HG03457 (cell line): ENCODE measurements around the gene KIAA1671.

Source experiments
- ATAC-seq: cut with Tn5 transposase; IDR thresholded peaks from one replicate; pipeline ENCODE4 v1.9.1; 2021; ENCODE audit warnings: moderate number of reproducible peaks; ENCODE audit not compliant: unreplicated experiment

Gene KIAA1671

GRCh38 chr22:25109878-25110595, 157.5 kb downstream of the KIAA1671 start:
- ATAC-seq, result no peak

DNA sequence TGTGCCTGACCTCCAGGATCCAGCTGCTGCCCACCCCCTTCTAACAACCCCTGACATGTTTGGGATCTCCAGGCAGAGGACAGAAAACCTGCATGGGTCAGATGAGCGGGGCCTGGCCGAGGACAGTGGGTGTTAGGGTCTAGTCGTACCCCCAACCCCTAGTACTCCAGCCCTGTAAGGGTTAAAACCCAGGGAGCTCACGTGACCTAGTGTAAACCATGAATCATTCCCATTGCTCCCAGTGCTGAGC, 158.0 kb downstream of the KIAA1671 start:
- ATAC-seq, result no peak

- ATAC-seq, result no peak
These were observed 158.5 kb downstream of the KIAA1671 start for GRCh38 chr22:25110846-25111578.

DNA sequence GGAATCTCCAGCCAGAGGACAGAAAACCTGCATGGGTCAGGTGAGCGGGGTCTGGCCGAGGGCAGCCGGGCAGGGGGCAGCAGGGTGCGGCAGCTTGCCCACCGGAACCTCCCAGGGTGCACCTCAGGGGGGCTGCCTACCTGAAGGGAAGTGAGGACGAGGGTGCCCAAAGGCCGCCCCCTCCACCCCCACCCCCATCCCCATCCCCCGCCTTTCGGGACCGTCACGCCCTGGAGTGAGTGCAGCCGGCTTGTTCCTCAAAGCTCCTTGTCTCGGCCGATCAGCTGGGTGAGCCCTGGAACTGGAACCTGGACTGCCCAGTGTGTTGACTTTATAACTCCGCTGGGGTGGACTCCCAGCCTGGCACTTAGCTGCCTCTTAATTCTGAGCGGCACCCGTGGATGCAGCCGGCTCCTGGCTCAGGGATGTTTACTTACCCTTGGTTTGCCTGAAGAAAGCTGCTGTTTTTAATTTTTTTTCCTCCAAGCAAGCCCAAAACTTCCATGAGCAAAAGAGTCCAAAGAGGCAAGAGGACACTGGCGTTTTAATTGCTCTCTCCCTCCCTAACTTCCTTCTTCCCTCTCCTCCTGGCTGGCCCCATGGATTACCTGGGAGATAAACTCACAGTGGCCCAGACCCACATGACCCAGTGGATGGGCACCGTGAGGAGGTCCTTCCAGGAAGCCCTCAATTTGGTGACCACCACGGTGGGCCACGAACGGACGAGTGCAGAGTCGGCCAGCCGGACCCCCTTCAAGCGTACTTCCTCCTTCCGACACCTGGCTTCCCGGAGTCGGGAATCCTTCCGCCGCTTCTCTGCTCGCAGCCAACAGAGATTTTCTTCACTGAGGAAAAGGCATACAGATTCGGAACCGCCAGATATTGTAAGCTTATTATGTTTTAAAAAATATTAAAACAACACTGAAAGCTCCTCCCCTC, 159.3 kb downstream of the KIAA1671 start:
- no peak for ATAC-seq

DNA sequence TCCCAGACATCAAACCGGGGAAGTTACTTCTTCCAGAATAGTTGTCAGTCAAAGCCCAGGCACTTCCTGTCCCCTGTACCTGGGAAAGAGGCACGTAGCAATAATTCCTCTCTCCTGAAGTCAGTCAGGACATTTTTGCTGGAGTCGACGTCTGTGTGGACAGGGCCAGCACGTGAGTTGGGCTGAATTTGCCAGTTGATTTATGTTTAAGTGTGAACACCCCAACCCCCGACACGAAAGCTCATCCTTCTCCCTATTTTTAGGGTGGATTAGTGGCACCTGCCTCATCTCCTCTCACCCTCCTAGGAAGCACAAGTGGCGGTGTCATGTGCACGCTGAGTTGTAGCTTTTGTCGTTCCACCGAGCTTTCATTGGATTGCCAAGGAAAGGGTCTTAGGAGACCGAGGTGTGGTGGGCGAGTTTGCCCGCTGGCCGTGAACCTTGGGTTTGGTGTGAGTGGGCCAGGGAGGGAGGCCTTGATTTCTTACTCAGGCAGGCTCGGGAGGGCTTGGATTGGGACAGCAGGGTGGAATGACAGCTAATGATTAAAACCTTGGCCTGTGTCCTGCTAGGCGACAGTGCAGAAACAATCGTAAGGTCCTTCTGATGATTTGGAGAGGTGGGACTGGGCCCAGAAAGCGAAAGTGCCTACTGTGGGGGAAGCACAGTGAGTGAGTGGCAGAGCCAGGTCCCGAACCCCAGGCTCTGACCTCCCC, 160.2 kb downstream of the KIAA1671 start:
- ATAC-seq, result no peak

- ATAC-seq, result no peak
These were observed 160.8 kb downstream of the KIAA1671 start for GRCh38 chr22:25113316-25113721.

DNA sequence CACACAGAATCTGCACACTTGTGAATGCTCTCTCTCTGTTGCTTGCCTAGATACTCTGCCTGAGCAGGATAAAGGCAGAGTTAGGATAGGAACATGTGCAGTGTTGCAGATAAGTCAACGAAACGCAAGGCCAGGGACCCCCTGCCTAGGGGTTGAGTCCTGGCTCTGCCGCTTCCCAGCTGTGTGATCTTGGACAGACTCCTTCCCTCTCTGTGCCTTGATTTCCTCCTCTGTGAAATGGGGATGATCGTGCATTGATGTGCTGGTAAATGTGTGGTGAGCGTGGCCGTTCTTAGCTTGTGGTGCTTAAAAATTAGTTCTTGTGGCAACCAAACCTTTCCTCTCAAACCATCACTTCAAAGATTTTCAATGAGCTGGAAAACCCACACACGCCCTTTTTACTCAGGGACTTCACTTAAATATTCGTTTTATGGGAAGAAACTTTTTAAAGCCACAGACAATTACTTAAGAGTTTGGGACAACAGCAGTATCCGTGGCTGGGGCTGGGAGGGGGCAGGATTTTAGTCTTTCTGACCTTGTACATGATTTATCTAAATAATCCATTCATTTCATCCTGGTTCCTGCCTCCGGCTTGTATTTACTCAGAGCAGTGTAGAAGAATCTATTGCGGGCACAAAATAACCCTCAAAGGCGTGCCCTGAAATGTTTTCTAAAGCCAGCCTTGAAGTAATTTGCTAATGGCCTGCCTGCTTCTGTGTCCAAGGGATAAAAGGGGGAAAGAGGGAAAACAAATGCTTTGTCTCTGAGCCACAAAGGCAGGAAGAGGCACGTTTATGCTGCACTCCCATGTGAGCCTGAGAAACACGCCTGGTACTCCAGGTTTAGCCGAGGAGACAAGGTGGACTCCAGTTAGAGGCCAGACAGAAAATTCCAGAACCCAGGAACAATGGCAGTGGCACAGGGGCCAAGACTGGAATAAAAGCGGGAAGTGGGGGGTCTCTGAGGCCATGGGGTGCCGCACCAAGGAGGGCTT, 162.2 kb downstream of the KIAA1671 start:
- ATAC-seq, result no peak

DNA sequence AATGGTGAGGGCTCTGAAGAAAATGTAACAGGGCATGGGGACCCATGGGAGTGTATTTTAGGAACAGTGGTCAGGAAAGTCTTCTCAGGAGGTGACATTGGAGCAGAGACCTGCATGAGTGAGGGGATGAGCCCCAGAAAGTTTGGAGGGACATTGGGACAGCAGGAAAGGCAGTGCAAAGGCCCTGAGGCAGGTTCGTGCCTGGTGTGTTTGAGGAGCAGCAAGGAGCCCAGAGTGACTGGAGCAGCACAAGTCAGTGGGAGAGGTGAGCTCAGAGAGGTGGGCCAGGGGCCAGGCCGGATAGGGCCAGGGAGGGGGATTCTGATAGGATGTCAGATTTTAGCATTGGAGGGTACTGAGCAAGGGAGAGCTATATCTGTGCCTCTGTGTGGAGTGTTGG, 167.1 kb downstream of the KIAA1671 start:
- ATAC-seq, result no peak

GRCh38 chr22:25120093-25120561, 167.6 kb downstream of the KIAA1671 start:
- no peak for ATAC-seq

DNA sequence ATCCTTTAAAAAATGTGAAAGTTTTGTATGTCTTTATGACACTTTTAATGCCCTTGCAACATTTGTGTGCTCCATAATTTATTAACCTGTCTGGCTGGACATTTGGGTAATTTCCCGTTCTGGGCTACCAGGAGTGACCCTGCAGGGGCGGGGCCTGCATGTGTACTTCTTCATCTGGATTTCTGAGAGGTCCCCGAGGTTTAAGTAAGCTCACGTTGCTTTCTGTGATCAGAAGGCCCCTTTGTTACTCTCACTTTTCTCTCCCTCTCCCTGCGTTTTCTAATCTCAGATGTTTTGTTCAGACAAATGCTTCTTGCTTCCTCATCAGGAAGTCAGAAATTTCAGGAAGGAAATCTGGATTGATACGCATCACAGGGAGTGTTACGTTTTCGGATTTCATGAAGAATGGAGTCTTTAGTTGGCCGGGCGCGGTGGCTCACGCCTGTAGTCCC, 168.3 kb downstream of the KIAA1671 start:
- no peak for ATAC-seq

GRCh38 chr22:25122136-25122764, 169.7 kb downstream of the KIAA1671 start:
- no peak for ATAC-seq

DNA sequence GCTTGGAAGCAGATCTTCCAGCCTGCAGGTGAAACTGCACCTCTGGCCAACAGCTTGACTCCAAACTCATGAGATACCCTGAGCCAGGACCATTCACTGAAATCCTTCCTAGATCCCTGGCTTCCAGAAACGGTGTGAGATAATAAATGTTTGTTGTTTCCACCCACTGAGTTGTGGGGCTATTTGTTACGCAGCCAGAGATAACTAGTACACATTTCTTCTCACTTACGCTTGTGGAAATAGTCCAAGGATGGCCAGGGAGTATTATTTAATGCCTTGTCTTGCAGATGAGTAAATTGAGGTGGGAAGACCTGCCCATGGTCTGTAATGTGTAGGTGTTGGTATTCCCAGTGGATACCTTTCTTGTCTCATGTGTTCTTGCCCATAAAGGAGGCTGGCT, 171.2 kb downstream of the KIAA1671 start:
- no peak for ATAC-seq

DNA sequence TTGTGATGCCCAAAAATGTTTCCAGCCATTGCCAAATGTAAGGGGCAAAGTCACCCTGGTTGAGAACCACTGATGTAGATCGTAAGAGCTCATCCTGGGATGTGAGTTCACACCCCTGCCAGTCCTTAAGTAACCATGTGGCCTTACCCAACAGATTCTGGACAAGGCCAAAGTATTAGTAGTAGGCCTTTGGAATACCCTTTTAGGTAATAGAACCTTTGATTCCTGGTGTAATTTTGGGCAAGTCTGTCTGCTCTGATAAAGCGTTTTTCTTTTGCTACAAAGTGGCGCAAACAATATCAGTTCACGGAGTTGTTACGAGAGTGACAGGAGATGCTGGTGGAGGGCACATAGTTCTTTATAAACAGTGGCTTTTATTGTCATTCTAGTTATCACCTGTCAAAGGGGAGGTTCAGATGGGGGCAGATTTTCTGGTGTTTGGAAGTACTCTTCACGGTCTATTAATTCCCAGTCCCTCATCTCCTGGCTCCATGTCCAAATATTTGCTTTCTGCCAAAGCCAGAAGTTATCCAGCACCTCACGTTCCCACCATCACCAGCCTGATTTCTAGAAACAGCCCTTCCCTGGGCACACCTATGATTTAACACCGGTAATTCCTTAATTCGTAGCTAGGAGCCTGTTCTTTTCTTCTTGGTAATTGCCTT, 173.3 kb downstream of the KIAA1671 start:
- ATAC-seq, result no peak

DNA sequence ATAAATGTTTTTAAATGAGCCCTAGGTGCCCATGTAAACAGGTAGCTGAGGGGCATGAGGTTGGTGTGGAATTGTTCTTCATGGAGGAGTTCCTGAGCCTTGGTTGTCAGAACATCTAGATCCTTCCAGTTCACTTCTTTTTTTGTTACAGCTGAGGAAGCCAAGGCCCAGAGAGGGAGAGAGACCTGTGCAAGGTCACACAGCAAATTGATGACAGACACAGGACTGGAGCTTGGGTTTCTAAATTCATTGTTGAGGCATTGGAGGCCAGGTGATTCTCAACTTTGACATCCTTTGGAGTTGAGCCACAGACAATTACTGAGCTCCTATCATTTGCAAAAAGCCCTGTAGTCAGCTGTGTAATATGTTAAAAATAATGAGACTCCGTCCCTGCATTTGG, 174.0 kb downstream of the KIAA1671 start:
- ATAC-seq, result no peak

- no peak for ATAC-seq
These were observed 174.8 kb downstream of the KIAA1671 start for GRCh38 chr22:25127318-25127717.

DNA sequence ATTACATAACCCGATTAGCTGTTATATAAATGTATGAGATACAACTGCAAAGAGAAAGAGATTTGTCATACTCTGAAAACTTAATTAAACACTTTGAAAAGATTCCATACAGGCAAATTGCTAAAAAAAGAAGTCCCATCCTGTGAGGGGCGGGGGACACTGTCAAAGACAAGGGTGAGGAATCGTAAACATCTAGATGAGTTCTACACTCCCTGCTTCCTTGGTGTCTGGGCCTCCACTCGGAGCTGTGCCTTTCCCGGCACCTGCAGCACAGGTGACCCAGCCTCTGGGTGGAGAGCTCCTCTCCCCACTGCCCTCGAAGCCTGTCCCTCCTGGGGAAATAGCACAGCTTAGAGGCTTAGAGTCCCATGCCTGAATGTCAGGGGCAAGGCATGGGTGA, 177.9 kb downstream of the KIAA1671 start:
- no peak for ATAC-seq

DNA sequence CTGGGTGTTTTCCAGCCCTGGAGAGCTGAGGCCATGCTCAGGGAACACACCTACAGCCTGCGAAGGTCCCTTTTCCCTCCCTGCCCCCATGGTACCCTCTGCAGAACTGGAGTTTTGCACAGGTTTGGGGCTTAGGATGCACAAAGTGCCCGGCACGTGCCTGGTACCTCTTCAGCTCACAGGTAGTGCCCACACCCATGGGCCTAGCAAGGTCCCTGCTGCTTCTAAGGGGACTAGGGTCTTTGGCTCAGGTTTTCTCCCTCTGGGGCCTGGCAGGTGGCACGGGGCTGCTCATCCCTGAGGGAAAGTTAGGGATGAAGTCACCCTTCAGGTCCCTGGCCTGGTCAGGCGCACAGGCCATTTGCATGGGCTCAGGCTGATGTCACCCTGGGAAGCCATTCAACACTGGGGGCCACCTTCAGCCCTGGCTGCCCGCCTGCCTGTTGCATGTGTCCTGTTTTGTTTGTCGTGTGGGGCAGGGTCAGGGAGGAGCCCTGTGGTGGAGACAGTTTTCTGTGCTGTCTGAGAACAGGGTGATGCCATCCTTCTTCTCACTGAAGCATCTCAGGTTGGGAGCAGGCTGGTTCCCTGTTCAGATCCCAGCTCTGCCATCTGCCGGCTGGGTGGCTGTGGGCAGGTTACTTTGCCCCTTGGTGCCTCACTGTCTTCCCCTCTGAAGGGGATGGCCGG, 178.8 kb downstream of the KIAA1671 start:
- ATAC-seq, result no peak

GRCh38 chr22:25134028-25134427, 181.5 kb downstream of the KIAA1671 start:
- ATAC-seq, result no peak
